ENCODE measurements around the gene GPR62. TPM values are rescaled to one million over a fixed set of nuclear protein-coding genes. Genes with fewer than 3 reads are reported as not detected.
A peak's percentile ranks its signal among the peaks of the same experiment; 100 is the strongest.

The GPR62 gene
- total RNA-seq, 1 experiment from 2014 or later = not detected

- DNase-seq (ENCODE audit: low read depth, low spot score) (no peak), ATAC-seq (no peak)
- H3K4me3 ChIP-seq (ENCODE audit: low read depth in 2 of 2, low read length in 2 of 2) = peak overlapping the region; percentile 76 to 79; a peak in 3 of 4 replicates
- peaks cover 13% of the 10 kb centered on the region for H3K4me1 ChIP-seq (ENCODE audit: control insufficient read depth, insufficient read depth, low read length)
- intact Hi-C loops (cut with micrococcal nuclease; ENCODE audit: unreplicated experiment) = loop anchor here (2.0 kb wide), 1 partner anchor 33 kb away; the partner anchor contains the start of gene PARP3
- no peaks in the 10 kb centered on the region; the same call in 1 of the 2 replicates for H3K36me3 ChIP-seq (ENCODE audit: control insufficient read depth, insufficient read depth, low read length)
- H3K27me3 ChIP-seq (ENCODE audit: control insufficient read depth, insufficient read depth, low read length) = no peaks in the 10 kb centered on the region
- no peak overlapping the region for H3K27ac ChIP-seq (ENCODE audit: low read length)
- TF ChIP-seq, protein P1, sequence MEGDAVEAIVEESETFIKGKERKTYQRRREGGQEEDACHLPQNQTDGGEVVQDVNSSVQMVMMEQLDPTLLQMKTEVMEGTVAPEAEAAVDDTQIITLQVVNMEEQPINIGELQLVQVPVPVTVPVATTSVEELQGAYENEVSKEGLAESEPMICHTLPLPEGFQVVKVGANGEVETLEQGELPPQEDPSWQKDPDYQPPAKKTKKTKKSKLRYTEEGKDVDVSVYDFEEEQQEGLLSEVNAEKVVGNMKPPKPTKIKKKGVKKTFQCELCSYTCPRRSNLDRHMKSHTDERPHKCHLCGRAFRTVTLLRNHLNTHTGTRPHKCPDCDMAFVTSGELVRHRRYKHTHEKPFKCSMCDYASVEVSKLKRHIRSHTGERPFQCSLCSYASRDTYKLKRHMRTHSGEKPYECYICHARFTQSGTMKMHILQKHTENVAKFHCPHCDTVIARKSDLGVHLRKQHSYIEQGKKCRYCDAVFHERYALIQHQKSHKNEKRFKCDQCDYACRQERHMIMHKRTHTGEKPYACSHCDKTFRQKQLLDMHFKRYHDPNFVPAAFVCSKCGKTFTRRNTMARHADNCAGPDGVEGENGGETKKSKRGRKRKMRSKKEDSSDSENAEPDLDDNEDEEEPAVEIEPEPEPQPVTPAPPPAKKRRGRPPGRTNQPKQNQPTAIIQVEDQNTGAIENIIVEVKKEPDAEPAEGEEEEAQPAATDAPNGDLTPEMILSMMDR (IDR thresholded peaks at IDR 0.05) = 0 out of 2 replicates have a peak, but pooled peaks have one; percentile 3
- TF ChIP-seq TCF7L2 (IDR thresholded peaks at IDR 0.05; ENCODE audit: low read depth, low read length) = no peak
- no peaks in the 10 kb centered on the region for H3K9me3 ChIP-seq (ENCODE audit: control insufficient read depth, insufficient read depth, low read depth, low read length)
- BruUV-seq (replicated peaks) = no TSS peak
- POLR2A ChIA-PET = no interaction called here
- in situ Hi-C loops (cut with HindIII; ENCODE audit: low pct_unique_long_range_greater_than_20kb, low sequenced_read_pairs) = no loop called here
- CTCF ChIA-PET = no interaction called here
These were observed 20.8 kb downstream of the GPR62 start for GRCh38 chr3:51975852-51976549.

- TF ChIP-seq SIN3A (IDR thresholded peaks at IDR 0.05; ENCODE audit: borderline replicate concordance, insufficient read depth, low read depth, low read length) (no peak), POLR2AphosphoS5 (IDR thresholded peaks at IDR 0.05; ENCODE audit: low read depth, low read length) (no peak), TCF7L2 (IDR thresholded peaks at IDR 0.05; ENCODE audit: low read depth, low read length) (no peak)
- TF ChIP-seq, protein P1 (IDR thresholded peaks at IDR 0.05) = no peak
- TF ChIP-seq, protein P2, sequence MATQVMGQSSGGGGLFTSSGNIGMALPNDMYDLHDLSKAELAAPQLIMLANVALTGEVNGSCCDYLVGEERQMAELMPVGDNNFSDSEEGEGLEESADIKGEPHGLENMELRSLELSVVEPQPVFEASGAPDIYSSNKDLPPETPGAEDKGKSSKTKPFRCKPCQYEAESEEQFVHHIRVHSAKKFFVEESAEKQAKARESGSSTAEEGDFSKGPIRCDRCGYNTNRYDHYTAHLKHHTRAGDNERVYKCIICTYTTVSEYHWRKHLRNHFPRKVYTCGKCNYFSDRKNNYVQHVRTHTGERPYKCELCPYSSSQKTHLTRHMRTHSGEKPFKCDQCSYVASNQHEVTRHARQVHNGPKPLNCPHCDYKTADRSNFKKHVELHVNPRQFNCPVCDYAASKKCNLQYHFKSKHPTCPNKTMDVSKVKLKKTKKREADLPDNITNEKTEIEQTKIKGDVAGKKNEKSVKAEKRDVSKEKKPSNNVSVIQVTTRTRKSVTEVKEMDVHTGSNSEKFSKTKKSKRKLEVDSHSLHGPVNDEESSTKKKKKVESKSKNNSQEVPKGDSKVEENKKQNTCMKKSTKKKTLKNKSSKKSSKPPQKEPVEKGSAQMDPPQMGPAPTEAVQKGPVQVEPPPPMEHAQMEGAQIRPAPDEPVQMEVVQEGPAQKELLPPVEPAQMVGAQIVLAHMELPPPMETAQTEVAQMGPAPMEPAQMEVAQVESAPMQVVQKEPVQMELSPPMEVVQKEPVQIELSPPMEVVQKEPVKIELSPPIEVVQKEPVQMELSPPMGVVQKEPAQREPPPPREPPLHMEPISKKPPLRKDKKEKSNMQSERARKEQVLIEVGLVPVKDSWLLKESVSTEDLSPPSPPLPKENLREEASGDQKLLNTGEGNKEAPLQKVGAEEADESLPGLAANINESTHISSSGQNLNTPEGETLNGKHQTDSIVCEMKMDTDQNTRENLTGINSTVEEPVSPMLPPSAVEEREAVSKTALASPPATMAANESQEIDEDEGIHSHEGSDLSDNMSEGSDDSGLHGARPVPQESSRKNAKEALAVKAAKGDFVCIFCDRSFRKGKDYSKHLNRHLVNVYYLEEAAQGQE (IDR thresholded peaks at IDR 0.05; ENCODE audit: insufficient read depth in 1 of 2, low read depth in 2 of 2, low read length in 1 of 2) = no peak
- no TSS peak for BruUV-seq (replicated peaks)
- ATAC-seq (no peak), DNase-seq (ENCODE audit: low read depth, low spot score) (no peak)
- peaks cover 20% of the 10 kb centered on the region for H3K4me1 ChIP-seq (ENCODE audit: control insufficient read depth, insufficient read depth, low read length)
- H3K4me3 ChIP-seq (ENCODE audit: low read depth in 2 of 2, low read length in 2 of 2) = no peak overlapping the region
- no peaks in the 10 kb centered on the region for H3K9me3 ChIP-seq (ENCODE audit: control insufficient read depth, insufficient read depth, low read depth, low read length)
- no peak overlapping the region for H3K27ac ChIP-seq (ENCODE audit: low read length)
- intact Hi-C loops (cut with micrococcal nuclease; ENCODE audit: unreplicated experiment) (no loop called here), in situ Hi-C loops (cut with HindIII; ENCODE audit: low pct_unique_long_range_greater_than_20kb, low sequenced_read_pairs) (no loop called here)
- no peaks in the 10 kb centered on the region for H3K27me3 ChIP-seq (ENCODE audit: control insufficient read depth, insufficient read depth, low read length)
- ChIA-PET POLR2A (no interaction called here), CTCF (no interaction called here)
- H3K36me3 ChIP-seq (ENCODE audit: control insufficient read depth, insufficient read depth, low read length) = no peaks in the 10 kb centered on the region; the same call in 1 of the 2 replicates
These were observed 22.4 kb downstream of the GPR62 start for GRCh38 chr3:51977446-51978142.

All from Panc1 (cell line).